HepG2 (cell line): Measurements from ENCODE around the gene PNPLA2.

Source experiments
- ASH2L ChIP-seq: fragments of 300-600, 200-600 bp; sonication (generic); IDR thresholded peaks from 2 replicates; pipeline ENCODE4 v1.7.0; 2017; ENCODE audit warnings: low read depth, mild to moderate bottlenecking, moderate library complexity, mixed read lengths, low read length; ENCODE audit not compliant: insufficient read length
- FOXA1 ChIP-seq, 2 experiments: fragments of 450-650 bp in 1 of 2; sonication (generic) in 1 of 2; formaldehyde crosslinking in 1 of 2; IDR thresholded peaks; 2 replicates each; pipeline versions ENCODE4 v1.4.0 to v1.6.1; 2016 to 2020; ENCODE audit warnings: missing genetic modification reagents in 1 of 2
- FOXA3 ChIP-seq: IDR thresholded peaks from 2 replicates; pipeline ENCODE4 v1.6.1; 2016; ENCODE audit warnings: missing genetic modification reagents, missing compliant biosample characterization
- HNRNPK ChIP-seq: fragments of 200-400 bp; formaldehyde crosslinking; IDR thresholded peaks from 2 replicates; pipeline ENCODE4 v1.6.1; 2018; ENCODE audit warnings: low read length, low read depth, moderate library complexity, mild to moderate bottlenecking; ENCODE audit not compliant: poor library complexity, severe bottlenecking
- POLR2A ChIP-seq, 2 experiments: IDR thresholded peaks; 2 replicates each; pipeline ENCODE4 v1.6.1; 2011; ENCODE audit warnings: low read depth in 2 of 2, low read length in 2 of 2, mild to moderate bottlenecking in 1 of 2, moderate library complexity in 1 of 2; ENCODE audit not compliant: insufficient read depth in 1 of 2
- POLR2AphosphoS5 ChIP-seq: IDR thresholded peaks from 2 replicates; pipeline ENCODE4 v1.6.1; 2012; ENCODE audit warnings: low read depth, low read length
- PRPF4 ChIP-seq: fragments of 200-400 bp; formaldehyde crosslinking; IDR thresholded peaks from 2 replicates; pipeline ENCODE4 v1.6.1; 2016; ENCODE audit warnings: low read length, low read depth; ENCODE audit not compliant: poor library complexity, severe bottlenecking
- SMAD3 ChIP-seq: sonication (generic); formaldehyde crosslinking; IDR thresholded peaks from 2 replicates; pipeline ENCODE4 v1.4.0; 2020; ENCODE audit warnings: missing genetic modification reagents
- TF ChIP-seq, protein P1 (sequence below): sonication (generic); formaldehyde crosslinking; IDR thresholded peaks from 2 replicates; pipeline ENCODE4 v1.5.0; 2020; ENCODE audit warnings: mild to moderate bottlenecking, missing genetic modification reagents, moderate library complexity
- TF ChIP-seq, protein P2 (sequence below): sonication (generic); formaldehyde crosslinking; IDR thresholded peaks from 2 replicates; pipeline ENCODE4 v1.9.0; 2022; ENCODE audit warnings: missing genetic modification reagents, mild to moderate bottlenecking, borderline replicate concordance
- TF ChIP-seq, protein P3 (sequence below): fragments of 450-650 bp; IDR thresholded peaks from 2 replicates; pipeline ENCODE4 v1.6.1; 2017; ENCODE audit warnings: mild to moderate bottlenecking
- TF ChIP-seq, protein P4 (sequence below): sonication (generic); formaldehyde crosslinking; IDR thresholded peaks from 2 replicates; pipeline ENCODE4 v1.4.0; 2020; ENCODE audit warnings: missing genetic modification reagents
- TF ChIP-seq, protein P5 (sequence below): sonication (generic); formaldehyde crosslinking; IDR thresholded peaks from 2 replicates; pipeline ENCODE4 v1.4.0; 2020; ENCODE audit warnings: mild to moderate bottlenecking, missing genetic modification reagents
- TF ChIP-seq, protein P6 (sequence below): sonication (generic); formaldehyde crosslinking; IDR thresholded peaks from 2 replicates; pipeline ENCODE4 v1.4.0; 2020; ENCODE audit warnings: mild to moderate bottlenecking, missing genetic modification reagents

DNA sequence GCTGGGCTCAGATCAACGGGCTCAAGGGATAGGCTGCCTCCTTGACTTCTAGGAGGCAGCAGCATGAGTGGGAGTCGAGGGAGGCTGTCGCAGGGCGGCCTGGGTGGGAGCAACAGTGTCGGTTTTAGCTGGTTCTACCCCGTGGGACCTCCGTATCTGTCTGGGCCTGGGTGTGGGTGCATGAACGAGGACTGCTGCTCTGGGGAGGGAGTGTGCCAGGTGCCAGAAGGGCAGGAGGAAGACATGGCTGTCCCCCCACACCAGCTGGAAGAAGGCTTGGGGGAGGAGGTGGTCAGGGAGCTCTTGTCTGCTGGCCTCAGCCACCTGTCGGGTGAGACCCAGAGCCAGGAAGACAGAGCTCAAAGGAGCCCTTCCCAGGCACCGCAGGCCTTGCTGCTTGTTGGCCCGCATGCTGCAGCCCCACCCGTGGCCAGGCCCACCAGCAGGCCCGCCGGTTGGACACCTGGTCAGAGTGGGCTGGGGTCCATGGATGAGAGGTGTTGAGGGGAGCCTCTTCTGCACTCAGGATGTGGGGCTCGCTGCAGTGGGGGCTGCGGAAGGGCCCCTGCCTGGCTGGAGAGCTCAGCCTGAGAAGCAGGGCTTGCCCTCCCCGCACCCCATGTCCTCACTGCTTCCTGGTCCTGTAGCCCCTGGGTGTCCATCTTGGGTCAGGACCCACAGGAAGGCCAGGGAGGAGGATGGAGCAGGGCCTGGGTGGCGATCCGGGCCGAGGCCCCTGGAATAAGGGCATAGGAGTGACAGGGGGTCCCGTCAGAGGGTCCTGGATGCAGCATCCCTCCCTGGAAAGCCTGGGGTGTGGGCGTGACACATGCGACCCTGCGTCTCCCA is 32.3 kb upstream of the PNPLA2 start:
- TF ChIP-seq, protein P1, sequence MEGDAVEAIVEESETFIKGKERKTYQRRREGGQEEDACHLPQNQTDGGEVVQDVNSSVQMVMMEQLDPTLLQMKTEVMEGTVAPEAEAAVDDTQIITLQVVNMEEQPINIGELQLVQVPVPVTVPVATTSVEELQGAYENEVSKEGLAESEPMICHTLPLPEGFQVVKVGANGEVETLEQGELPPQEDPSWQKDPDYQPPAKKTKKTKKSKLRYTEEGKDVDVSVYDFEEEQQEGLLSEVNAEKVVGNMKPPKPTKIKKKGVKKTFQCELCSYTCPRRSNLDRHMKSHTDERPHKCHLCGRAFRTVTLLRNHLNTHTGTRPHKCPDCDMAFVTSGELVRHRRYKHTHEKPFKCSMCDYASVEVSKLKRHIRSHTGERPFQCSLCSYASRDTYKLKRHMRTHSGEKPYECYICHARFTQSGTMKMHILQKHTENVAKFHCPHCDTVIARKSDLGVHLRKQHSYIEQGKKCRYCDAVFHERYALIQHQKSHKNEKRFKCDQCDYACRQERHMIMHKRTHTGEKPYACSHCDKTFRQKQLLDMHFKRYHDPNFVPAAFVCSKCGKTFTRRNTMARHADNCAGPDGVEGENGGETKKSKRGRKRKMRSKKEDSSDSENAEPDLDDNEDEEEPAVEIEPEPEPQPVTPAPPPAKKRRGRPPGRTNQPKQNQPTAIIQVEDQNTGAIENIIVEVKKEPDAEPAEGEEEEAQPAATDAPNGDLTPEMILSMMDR, result no peak
- TF ChIP-seq, protein P2, sequence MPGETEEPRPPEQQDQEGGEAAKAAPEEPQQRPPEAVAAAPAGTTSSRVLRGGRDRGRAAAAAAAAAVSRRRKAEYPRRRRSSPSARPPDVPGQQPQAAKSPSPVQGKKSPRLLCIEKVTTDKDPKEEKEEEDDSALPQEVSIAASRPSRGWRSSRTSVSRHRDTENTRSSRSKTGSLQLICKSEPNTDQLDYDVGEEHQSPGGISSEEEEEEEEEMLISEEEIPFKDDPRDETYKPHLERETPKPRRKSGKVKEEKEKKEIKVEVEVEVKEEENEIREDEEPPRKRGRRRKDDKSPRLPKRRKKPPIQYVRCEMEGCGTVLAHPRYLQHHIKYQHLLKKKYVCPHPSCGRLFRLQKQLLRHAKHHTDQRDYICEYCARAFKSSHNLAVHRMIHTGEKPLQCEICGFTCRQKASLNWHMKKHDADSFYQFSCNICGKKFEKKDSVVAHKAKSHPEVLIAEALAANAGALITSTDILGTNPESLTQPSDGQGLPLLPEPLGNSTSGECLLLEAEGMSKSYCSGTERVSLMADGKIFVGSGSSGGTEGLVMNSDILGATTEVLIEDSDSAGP (CRISPR knock-in tag), result no peak
- TF ChIP-seq POLR2A (IDR thresholded peaks at IDR 0.05; ENCODE audit: insufficient read depth in 1 of 2, low read depth in 2 of 2, low read length in 2 of 2) (no peak), HNRNPK (no peak), POLR2AphosphoS5 (no peak), FOXA3 (CRISPR knock-in tag) (no peak), SMAD3 (CRISPR knock-in tag) (no peak), PRPF4 (no peak), FOXA1 (IDR thresholded peaks at IDR 0.05) (no peak), FOXA1 (CRISPR knock-in tag; IDR thresholded peaks at IDR 0.05) (no peak), ASH2L (no peak)
- TF ChIP-seq, protein P3, sequence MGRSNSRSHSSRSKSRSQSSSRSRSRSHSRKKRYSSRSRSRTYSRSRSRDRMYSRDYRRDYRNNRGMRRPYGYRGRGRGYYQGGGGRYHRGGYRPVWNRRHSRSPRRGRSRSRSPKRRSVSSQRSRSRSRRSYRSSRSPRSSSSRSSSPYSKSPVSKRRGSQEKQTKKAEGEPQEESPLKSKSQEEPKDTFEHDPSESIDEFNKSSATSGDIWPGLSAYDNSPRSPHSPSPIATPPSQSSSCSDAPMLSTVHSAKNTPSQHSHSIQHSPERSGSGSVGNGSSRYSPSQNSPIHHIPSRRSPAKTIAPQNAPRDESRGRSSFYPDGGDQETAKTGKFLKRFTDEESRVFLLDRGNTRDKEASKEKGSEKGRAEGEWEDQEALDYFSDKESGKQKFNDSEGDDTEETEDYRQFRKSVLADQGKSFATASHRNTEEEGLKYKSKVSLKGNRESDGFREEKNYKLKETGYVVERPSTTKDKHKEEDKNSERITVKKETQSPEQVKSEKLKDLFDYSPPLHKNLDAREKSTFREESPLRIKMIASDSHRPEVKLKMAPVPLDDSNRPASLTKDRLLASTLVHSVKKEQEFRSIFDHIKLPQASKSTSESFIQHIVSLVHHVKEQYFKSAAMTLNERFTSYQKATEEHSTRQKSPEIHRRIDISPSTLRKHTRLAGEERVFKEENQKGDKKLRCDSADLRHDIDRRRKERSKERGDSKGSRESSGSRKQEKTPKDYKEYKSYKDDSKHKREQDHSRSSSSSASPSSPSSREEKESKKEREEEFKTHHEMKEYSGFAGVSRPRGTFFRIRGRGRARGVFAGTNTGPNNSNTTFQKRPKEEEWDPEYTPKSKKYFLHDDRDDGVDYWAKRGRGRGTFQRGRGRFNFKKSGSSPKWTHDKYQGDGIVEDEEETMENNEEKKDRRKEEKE, result no peak
- TF ChIP-seq, protein P4, sequence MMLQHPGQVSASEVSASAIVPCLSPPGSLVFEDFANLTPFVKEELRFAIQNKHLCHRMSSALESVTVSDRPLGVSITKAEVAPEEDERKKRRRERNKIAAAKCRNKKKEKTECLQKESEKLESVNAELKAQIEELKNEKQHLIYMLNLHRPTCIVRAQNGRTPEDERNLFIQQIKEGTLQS (CRISPR knock-in tag), result no peak
- TF ChIP-seq, protein P5, sequence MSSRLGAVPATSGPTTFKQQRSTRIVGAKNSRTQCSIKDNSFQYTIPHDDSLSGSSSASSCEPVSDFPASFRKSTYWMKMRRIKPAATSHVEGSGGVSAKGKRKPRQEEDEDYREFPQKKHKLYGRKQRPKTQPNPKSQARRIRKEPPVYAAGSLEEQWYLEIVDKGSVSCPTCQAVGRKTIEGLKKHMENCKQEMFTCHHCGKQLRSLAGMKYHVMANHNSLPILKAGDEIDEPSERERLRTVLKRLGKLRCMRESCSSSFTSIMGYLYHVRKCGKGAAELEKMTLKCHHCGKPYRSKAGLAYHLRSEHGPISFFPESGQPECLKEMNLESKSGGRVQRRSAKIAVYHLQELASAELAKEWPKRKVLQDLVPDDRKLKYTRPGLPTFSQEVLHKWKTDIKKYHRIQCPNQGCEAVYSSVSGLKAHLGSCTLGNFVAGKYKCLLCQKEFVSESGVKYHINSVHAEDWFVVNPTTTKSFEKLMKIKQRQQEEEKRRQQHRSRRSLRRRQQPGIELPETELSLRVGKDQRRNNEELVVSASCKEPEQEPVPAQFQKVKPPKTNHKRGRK (CRISPR knock-in tag), result no peak
- TF ChIP-seq, protein P6, sequence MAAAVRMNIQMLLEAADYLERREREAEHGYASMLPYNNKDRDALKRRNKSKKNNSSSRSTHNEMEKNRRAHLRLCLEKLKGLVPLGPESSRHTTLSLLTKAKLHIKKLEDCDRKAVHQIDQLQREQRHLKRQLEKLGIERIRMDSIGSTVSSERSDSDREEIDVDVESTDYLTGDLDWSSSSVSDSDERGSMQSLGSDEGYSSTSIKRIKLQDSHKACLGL (CRISPR knock-in tag), result no peak
